ENCODE measurements around the gene THPO. TPM values are rescaled to one million over a fixed set of nuclear protein-coding genes. Genes with fewer than 3 reads are reported as not detected.

Gene THPO
- total and polyA plus RNA-seq, 10 of the 15 experiments (the other 5 are each of a cell fraction or from before 2014, with no cell fraction given) = not detected

DNA sequence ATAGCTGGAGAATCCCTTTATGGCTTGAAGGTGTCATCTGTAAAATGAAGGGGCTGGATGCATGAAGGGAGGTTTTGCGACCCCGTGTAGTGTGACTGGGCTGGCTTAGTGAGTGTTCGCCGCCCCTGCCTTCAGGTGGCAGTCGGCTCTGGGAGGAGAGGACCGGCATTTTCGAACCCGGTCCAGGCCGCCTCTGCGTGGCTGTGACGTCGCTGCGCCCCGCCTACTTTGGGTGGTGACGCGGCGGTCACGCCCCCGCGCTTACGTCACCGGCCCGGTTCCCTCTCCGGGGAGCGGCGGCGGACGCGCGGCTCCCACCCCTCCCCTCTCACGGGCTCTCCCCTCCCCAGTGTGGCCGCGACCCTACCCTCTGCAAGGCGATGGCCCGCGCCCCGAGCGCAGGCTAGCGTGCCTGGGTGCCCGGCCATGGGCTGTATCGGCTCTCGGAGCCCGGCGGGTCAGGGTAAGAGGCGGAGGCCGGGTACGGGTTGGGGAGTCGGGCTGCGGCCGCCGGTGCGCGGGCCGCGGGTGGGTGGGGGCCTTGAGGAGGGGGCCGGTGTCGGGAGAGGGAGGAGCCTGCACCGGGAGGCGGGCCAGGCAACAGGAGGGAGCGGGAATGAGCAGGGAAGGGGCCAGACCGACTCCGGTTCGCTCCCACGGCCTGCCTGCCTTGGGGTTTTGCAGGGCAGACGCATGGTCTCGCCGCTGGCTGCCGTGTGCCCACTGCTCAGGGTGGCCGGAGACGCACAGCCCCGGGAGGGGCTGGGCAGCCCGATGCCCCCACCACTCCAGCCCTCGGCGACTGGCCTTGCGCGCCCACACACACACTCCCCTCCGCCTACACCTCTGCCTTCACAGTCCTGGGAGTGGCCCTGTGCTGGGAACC lies 42.1 kb downstream of the THPO start (continued):
- TF ChIP-seq, protein P1, sequence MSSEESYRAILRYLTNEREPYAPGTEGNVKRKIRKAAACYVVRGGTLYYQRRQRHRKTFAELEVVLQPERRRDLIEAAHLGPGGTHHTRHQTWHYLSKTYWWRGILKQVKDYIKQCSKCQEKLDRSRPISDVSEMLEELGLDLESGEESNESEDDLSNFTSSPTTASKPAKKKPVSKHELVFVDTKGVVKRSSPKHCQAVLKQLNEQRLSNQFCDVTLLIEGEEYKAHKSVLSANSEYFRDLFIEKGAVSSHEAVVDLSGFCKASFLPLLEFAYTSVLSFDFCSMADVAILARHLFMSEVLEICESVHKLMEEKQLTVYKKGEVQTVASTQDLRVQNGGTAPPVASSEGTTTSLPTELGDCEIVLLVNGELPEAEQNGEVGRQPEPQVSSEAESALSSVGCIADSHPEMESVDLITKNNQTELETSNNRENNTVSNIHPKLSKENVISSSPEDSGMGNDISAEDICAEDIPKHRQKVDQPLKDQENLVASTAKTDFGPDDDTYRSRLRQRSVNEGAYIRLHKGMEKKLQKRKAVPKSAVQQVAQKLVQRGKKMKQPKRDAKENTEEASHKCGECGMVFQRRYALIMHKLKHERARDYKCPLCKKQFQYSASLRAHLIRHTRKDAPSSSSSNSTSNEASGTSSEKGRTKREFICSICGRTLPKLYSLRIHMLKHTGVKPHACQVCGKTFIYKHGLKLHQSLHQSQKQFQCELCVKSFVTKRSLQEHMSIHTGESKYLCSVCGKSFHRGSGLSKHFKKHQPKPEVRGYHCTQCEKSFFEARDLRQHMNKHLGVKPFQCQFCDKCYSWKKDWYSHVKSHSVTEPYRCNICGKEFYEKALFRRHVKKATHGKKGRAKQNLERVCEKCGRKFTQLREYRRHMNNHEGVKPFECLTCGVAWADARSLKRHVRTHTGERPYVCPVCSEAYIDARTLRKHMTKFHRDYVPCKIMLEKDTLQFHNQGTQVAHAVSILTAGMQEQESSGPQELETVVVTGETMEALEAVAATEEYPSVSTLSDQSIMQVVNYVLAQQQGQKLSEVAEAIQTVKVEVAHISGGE (CRISPR knock-in tag; IDR thresholded peaks at IDR 0.05) = no peak
- TF ChIP-seq ASH2L (IDR thresholded peaks at IDR 0.05; ENCODE audit: borderline replicate concordance, low read depth) (no peak), ETV6 (conservative IDR thresholded peaks at IDR 0.05 in 1 of 2, IDR thresholded peaks at IDR 0.05 in 1 of 2; ENCODE audit: borderline replicate concordance in 1 of 2, low read depth in 1 of 2) (no peak), DPF2 (IDR thresholded peaks at IDR 0.05) (no peak; the same call in 1 of the 2 replicates), JUND (IDR thresholded peaks at IDR 0.05; ENCODE audit: low read depth, low read length) (no peak), RELA (IDR thresholded peaks at IDR 0.05; ENCODE audit: borderline replicate concordance, partially characterized antibody) (no peak), CREM (IDR thresholded peaks at IDR 0.05; ENCODE audit: low read depth) (peak; percentile 98), YY1 (IDR thresholded peaks at IDR 0.05; ENCODE audit: low read depth, low read length) (peak; percentile 40), WRNIP1 (IDR thresholded peaks at IDR 0.05; ENCODE audit: borderline replicate concordance, low read depth, low read length) (no peak), FOS (IDR thresholded peaks at IDR 0.05; ENCODE audit: borderline replicate concordance, extremely low read depth, insufficient read length) (no peak), IKZF1 (conservative IDR thresholded peaks at IDR 0.05) (peak; percentile 6; the same call in 1 of the 2 replicates), SIN3A (IDR thresholded peaks at IDR 0.05; ENCODE audit: low read depth, low read length) (no peak), TCF12 (IDR thresholded peaks at IDR 0.05; ENCODE audit: low read depth, low read length) (no peak), RBBP5 (conservative IDR thresholded peaks at IDR 0.05) (no peak), KAT2A (conservative IDR thresholded peaks at IDR 0.05; ENCODE audit: control insufficient read depth, low read depth, low read length) (no peak), POLR2A (IDR thresholded peaks at IDR 0.05; ENCODE audit: low read depth, low read length) (peak; percentile 92), ZNF24 (IDR thresholded peaks at IDR 0.05) (no peak)
- TF ChIP-seq, protein P2, sequence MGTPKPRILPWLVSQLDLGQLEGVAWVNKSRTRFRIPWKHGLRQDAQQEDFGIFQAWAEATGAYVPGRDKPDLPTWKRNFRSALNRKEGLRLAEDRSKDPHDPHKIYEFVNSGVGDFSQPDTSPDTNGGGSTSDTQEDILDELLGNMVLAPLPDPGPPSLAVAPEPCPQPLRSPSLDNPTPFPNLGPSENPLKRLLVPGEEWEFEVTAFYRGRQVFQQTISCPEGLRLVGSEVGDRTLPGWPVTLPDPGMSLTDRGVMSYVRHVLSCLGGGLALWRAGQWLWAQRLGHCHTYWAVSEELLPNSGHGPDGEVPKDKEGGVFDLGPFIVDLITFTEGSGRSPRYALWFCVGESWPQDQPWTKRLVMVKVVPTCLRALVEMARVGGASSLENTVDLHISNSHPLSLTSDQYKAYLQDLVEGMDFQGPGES (IDR thresholded peaks at IDR 0.05) = no peak
- TF ChIP-seq, protein P3, sequence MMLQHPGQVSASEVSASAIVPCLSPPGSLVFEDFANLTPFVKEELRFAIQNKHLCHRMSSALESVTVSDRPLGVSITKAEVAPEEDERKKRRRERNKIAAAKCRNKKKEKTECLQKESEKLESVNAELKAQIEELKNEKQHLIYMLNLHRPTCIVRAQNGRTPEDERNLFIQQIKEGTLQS (IDR thresholded peaks at IDR 0.05; ENCODE audit: borderline replicate concordance, extremely low read depth, low read depth, low read length) = no peak
- TF ChIP-seq, protein P4, sequence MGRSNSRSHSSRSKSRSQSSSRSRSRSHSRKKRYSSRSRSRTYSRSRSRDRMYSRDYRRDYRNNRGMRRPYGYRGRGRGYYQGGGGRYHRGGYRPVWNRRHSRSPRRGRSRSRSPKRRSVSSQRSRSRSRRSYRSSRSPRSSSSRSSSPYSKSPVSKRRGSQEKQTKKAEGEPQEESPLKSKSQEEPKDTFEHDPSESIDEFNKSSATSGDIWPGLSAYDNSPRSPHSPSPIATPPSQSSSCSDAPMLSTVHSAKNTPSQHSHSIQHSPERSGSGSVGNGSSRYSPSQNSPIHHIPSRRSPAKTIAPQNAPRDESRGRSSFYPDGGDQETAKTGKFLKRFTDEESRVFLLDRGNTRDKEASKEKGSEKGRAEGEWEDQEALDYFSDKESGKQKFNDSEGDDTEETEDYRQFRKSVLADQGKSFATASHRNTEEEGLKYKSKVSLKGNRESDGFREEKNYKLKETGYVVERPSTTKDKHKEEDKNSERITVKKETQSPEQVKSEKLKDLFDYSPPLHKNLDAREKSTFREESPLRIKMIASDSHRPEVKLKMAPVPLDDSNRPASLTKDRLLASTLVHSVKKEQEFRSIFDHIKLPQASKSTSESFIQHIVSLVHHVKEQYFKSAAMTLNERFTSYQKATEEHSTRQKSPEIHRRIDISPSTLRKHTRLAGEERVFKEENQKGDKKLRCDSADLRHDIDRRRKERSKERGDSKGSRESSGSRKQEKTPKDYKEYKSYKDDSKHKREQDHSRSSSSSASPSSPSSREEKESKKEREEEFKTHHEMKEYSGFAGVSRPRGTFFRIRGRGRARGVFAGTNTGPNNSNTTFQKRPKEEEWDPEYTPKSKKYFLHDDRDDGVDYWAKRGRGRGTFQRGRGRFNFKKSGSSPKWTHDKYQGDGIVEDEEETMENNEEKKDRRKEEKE (IDR thresholded peaks at IDR 0.05) = no peak
